ENCODE results near the gene KRTAP5-10.
"Not testable (repeated sequence)": the region's sequence is repeated elsewhere in the genome, so short reads cannot be mapped to it uniquely, and the experiment has no call there.

Gene KRTAP5-10

GRCh38 chr11:71565263-71565662 lies at the start of gene KRTAP5-10:
KRTAP5-10 (plus strand) TSS chr11:71565563; CDS start chr11:71565588, 25 bp downstream.
- FAIRE-seq: no peak

- no peak for FAIRE-seq
Observed at GRCh38 chr11:71518506-71519471, 46.6 kb upstream of the KRTAP5-10 start.

- no peak for FAIRE-seq
Observed at GRCh38 chr11:71519546-71519945, 45.8 kb upstream of the KRTAP5-10 start.

GRCh38 chr11:71525188-71525937 lies 40.0 kb upstream of the KRTAP5-10 start:
- FAIRE-seq: no peak

- no peak for FAIRE-seq
Observed at GRCh38 chr11:71525938-71526495, 39.3 kb upstream of the KRTAP5-10 start.

- not testable (repeated sequence) for FAIRE-seq
Observed at GRCh38 chr11:71526796-71527575, 38.4 kb upstream of the KRTAP5-10 start, which contains the start of gene KRTAP5-7. KRTAP5-7 (plus strand) TSS chr11:71527267; CDS start chr11:71527301, 34 bp downstream.

- no peak for FAIRE-seq
Observed at GRCh38 chr11:71527576-71528210, 37.7 kb upstream of the KRTAP5-10 start.

GRCh38 chr11:71530602-71531001 lies 34.8 kb upstream of the KRTAP5-10 start:
- FAIRE-seq: no peak

GRCh38 chr11:71532036-71532610 lies 33.2 kb upstream of the KRTAP5-10 start:
- no peak for FAIRE-seq

- FAIRE-seq: not testable (repeated sequence)
Observed at GRCh38 chr11:71534711-71535608, 30.4 kb upstream of the KRTAP5-10 start.

- FAIRE-seq: no peak
Observed at GRCh38 chr11:71535825-71536224, 29.5 kb upstream of the KRTAP5-10 start.

- no peak for FAIRE-seq
Observed at GRCh38 chr11:71537537-71537936, 27.8 kb upstream of the KRTAP5-10 start.

- FAIRE-seq: not testable (repeated sequence)
Observed at GRCh38 chr11:71537977-71538665, 27.2 kb upstream of the KRTAP5-10 start, which contains the start of gene KRTAP5-8. KRTAP5-8 (plus strand) TSS chr11:71538025; CDS start chr11:71538056, 31 bp downstream.

- FAIRE-seq: no peak
Observed at GRCh38 chr11:71538666-71538990, 26.7 kb upstream of the KRTAP5-10 start.

GRCh38 chr11:71539017-71539416 lies 26.3 kb upstream of the KRTAP5-10 start:
- FAIRE-seq: no peak

GRCh38 chr11:71539971-71540370 lies 25.4 kb upstream of the KRTAP5-10 start:
- FAIRE-seq: not testable (repeated sequence)

- not testable (repeated sequence) for FAIRE-seq
Observed at GRCh38 chr11:71540521-71541304, 24.6 kb upstream of the KRTAP5-10 start.

- FAIRE-seq: no peak
Observed at GRCh38 chr11:71542382-71542781, 23.0 kb upstream of the KRTAP5-10 start.
